Activated CD4-positive, alpha-beta T cell treated with anti-CD3 and anti-CD28 coated beads, Interleukin-2, amount 50 U/mL, for 4 hours (primary cell): Measurements from ENCODE around the gene EDNRA.
"Not testable (repeated sequence)": the region's sequence is repeated elsewhere in the genome, so short reads cannot be mapped to it uniquely, and the experiment has no call there.

Experiments
- DNase-seq, 2 experiments: peaks; one replicate each; pipeline ENCODE4 v3.0.0-alpha.2; 2020

EDNRA gene

DNA sequence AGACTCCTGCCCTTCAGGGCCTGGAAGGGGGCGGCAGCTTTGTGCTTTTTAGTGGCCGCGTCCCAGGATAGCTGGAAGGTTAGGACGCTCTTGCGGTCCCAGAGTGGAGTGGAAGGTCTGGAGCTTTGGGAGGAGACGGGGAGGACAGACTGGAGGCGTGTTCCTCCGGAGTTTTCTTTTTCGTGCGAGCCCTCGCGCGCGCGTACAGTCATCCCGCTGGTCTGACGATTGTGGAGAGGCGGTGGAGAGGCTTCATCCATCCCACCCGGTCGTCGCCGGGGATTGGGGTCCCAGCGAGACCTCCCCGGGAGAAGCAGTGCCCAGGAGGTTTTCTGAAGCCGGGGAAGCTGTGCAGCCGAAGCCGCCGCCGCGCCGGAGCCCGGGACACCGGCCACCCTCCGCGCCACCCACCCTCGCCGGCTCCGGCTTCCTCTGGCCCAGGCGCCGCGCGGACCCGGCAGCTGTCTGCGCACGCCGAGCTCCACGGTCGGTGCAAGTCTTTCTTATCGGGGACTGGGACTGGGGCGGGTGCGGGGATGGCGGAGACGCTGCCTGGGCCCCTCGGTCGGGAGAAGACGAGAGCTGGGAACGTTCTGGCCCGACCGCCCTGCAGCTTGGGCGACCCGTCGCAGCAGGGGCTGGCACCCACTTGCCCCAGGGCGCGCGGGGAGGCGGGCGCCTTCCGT lies at the start of gene EDNRA:
Gene EDNRA (plus strand): TSS at position 207 of the 686 bp plus-strand sequence. CDS start 4,585 bp downstream, outside the sequence.
- DNase-seq, result no peak

- not testable (repeated sequence) for DNase-seq
Measured at GRCh38 chr4:147434370-147434769, 46.5 kb upstream of the EDNRA start.

DNA sequence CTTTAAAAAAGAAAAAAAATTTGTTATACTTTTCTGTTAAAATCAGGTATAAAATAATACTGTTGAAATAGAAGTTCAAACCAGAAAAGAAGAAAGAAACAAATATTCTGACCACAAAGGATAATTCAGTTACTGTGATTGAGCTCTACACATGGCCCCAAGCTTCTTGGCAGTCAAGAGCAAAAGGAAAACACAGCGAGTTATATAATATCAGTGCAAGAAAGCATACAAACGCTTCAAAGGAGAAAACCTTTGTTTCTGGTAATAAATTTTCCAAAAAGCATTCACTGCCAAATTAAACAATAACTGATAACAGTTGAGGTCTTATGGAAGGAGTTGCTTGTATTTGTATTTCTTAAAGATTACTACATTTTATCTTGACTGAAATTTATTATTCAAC lies 40.5 kb upstream of the EDNRA start:
- no peak for DNase-seq

DNA sequence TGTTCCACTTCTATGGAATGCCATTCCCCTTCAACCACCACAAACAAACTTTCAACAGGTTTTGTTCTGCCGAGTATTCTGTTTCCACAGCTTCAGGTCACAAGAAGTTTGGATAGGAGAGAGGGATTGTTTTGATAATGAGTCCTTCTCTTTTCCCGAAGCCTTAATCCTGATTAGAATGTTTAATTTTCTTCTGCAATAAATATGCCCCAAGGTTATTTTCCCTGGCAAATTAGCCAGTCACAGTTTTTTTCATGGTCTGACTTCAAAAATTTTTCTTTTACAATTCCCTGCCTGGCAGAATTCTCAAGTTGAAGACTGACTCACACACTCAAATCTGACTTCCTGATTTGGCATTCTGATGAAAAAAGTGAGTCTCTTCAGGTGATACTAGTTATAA lies 33.1 kb upstream of the EDNRA start:
- no peak for DNase-seq

DNA sequence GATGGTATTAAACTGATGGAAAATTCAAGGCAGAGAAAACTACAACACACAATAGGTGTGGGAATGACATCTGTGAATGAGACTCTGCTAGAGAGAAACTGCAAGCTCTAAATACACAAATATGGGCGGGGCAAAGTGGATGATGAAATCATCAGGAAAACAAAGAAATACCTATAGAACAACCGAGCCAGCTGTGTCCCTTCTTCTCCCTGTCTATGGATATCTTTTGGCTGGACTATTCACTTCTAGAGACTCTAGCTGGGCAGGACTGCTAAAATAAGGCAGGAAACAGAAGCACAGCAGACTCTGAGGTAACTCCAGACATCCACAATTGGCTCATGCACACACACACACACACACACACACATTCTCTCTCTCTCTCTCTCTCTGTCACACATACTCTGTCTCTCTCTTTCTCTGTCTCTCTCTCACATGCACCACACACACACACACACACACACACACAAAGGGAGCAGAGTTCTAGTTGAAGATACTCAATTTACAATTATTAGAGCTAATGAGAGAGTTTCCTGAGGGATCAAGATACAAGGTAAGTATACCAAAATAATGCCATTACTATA lies 27.2 kb upstream of the EDNRA start:
- no peak for DNase-seq

- no peak for DNase-seq
Measured at GRCh38 chr4:147456706-147457105, 24.2 kb upstream of the EDNRA start.

DNA sequence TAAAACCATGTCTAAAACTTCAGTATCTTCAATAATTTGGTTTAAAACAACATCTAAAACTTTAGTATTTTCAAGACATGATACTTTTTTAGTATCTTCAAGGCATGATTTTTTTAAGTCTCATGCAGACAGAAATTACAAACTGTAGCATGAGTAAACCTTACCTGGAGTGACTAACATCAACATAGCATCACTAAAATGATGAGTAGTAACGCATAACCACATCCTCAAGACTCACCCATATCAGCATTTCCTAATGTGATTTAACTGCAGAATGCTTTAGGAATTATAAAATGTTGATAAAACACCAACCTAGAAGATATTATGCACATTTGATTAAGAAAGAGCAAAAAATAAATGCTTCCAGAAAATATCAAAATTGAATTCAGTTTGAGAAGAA lies 19.7 kb upstream of the EDNRA start:
- no peak for DNase-seq

- DNase-seq, result no peak
Measured at GRCh38 chr4:147463065-147463464, 17.8 kb upstream of the EDNRA start.

DNA sequence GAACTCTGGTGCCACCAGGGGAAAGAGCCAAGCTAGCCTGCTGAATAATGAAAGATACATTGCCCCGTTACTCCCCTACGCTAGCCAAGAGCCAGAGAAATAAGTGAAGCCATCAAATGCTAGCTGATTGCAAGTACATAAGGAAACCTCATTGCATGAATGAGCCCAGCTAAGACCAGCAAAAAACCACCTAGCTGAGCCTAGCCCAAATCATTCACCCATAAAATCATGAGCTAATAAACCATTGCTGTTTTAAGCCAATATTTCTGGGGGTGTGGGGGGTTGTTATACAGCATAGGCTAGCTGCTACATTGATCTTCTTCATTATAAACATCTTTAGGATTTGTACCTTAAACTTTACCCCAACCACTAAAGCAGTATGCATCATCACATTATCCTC lies 15.4 kb upstream of the EDNRA start:
- no peak for DNase-seq

- DNase-seq, result no peak
Measured at GRCh38 chr4:147477439-147477838, 3.5 kb upstream of the EDNRA start.

GRCh38 chr4:147479376-147479775 lies 1.5 kb upstream of the EDNRA start:
- no peak for DNase-seq

- no peak for DNase-seq
Measured at GRCh38 chr4:147479786-147480185, 1.1 kb upstream of the EDNRA start.

GRCh38 chr4:147480502-147480890 lies 401 bp upstream of the EDNRA start:
- DNase-seq, result no peak

GRCh38 chr4:147481577-147482109 lies 746 bp downstream of the EDNRA start:
- DNase-seq, result no peak

- DNase-seq, result no peak
Measured at GRCh38 chr4:147482281-147482680, 1.4 kb downstream of the EDNRA start.

- no peak for DNase-seq
Measured at GRCh38 chr4:147485167-147485566, 4.3 kb downstream of the EDNRA start.

DNA sequence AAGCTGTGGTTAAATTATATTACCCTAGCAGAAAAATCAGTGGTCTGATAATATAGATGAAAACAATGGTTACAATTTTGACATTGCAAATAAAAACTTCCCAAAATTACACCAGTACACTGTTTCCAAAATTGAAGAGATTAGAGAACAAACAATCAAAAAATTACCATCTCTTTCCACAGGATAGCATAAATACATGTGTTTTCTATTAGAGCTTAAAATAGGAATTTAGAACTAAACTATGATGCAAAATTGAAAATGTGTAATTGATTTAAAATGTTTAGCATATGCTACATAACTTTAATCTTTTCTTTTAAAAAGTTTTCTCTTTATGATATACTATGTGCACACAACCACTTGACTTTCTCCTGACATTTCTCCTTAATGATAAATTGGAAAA lies 6.7 kb downstream of the EDNRA start:
- no peak for DNase-seq

DNA sequence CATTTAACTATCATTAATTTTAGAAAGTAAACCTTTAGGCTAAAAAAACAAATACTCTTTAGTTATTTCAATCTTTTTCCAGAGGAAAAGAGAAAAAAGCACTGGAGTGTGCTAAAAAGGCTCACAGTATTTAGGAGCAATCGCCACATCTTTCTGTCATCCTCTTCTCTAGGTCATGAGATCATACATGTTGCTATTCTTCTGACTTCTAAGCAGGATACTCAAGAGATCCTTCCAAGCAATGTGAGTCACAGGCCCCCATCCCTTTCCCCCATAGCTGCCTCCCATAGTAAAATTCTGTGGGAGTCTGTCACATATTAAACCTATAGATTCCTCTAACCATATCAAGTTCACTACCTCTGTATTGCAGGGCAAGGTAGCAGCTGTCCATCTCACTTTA lies 7.7 kb downstream of the EDNRA start:
- no peak for DNase-seq

DNA sequence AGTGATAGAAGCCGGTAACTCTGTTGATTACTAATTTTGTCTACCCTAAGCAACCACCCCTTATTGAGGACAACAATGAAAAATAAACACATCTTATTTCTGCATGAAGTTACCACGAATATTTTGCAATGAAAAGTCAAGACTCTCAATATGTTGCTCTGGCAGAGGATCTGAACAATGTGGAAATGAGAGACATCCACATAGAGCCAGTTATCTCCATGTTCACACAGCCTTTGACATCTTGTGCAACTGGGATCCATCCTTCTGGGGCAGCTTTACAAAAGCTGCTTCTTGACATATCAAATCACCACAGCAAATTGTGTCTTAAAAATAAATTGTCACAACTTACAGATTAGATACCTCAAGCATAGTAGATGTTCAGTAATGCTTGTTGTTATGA lies 10.2 kb downstream of the EDNRA start:
- DNase-seq, result no peak

GRCh38 chr4:147492306-147492705 lies 11.4 kb downstream of the EDNRA start:
- DNase-seq, result no peak

DNA sequence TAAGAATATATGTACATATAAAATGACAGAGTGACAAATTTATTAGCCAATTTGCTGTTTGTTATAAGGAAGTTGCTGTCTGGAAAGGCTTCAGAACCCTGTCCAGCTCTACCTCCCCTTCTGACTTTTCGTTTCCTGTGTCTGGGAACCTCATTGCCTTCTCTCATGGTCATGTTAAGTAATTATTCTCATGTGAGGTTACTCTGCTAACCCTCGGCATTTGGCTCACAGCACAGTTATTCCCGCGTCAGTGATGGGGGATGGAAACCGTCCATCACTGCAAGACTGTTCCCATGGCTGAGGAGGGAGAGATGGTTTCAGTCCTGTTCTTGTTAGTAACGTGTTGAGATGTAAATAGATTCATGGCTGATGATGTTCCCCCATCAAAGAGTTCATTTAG lies 11.9 kb downstream of the EDNRA start:
- no peak for DNase-seq

DNA sequence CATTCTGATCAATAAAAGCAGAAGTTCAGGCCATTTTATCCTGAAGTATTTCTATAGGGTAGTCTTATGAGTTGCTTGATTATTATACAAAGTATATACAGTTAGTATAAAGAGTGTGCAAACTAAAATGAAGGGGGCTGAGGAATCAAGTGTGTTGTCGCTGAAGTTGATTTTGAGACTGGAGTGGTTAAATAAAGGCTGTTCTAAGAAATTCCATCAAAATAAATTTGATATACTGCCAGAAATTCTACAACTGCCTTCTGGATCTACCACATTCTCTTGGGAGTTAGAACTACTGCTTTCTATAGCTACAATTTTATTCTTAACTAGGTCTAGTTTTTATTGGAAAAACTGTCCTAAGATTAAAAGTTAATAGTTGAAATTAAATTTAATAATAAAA lies 12.4 kb downstream of the EDNRA start:
- DNase-seq, result no peak

GRCh38 chr4:147494301-147494700 lies 13.4 kb downstream of the EDNRA start:
- DNase-seq, result no peak

DNA sequence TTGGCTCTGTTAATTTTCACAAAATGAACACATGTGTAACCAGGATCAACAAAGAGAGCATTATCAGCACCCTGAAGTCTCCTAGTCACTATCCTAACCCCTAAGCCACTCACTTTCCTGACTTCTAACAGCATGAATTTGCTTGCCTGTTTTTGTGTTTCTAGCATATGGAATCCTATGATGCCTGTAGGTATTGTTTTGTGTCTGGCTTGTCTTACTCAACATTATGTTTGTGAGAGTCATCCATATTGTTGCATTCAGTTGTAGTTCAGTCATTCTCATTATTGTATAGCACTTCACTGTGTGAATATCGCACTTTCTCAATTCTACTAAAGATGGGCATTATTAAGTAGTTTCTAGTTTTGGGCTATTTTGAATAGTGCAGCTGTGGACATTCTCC lies 15.6 kb downstream of the EDNRA start:
- no peak for DNase-seq
